Measurements from ENCODE around the gene C1orf232. TPM values are rescaled to one million over a fixed set of nuclear protein-coding genes. Genes with fewer than 3 reads are reported as not detected.

The C1orf232 gene
- total RNA-seq, 4 donors from 2014 or later, result not detected

DNA sequence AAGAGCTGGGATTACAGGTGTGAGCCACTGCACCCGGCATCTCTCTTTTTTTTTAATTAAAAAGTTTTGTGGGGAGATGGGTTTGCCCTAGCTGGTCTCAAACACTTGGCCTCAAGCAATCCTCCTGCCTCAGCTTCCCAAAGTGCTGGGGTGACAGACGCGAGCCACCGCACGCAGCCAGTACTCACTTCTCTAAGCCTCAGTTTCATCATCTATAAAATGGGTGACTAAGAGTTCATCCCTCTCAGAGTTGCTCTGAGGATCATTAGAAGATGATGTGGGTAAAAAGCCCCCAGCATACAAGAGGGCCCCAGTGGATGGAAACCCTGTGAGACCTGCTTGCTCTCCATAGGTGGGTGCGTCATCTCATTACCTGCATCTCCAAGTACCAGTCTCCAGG is 19.1 kb upstream of the C1orf232 start:
- Histone ChIP-seq H3K9me3 (no peaks in the 10 kb centered on the region), H3K27ac (no peak overlapping the region), H3K36me3 (no peaks in the 10 kb centered on the region), H3K4me3 (no peak overlapping the region), H3K4me1 (no peaks in the 10 kb centered on the region), H3K27me3 (no peaks in the 10 kb centered on the region)
- intact Hi-C loops (cut with DNase I; ENCODE audit: low total_unique reads), result no loop called here
- DNase-seq, result no peak
- TF ChIP-seq, protein P1, sequence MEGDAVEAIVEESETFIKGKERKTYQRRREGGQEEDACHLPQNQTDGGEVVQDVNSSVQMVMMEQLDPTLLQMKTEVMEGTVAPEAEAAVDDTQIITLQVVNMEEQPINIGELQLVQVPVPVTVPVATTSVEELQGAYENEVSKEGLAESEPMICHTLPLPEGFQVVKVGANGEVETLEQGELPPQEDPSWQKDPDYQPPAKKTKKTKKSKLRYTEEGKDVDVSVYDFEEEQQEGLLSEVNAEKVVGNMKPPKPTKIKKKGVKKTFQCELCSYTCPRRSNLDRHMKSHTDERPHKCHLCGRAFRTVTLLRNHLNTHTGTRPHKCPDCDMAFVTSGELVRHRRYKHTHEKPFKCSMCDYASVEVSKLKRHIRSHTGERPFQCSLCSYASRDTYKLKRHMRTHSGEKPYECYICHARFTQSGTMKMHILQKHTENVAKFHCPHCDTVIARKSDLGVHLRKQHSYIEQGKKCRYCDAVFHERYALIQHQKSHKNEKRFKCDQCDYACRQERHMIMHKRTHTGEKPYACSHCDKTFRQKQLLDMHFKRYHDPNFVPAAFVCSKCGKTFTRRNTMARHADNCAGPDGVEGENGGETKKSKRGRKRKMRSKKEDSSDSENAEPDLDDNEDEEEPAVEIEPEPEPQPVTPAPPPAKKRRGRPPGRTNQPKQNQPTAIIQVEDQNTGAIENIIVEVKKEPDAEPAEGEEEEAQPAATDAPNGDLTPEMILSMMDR (IDR thresholded peaks at IDR 0.05), result no peak
- TF ChIP-seq POLR2A (IDR thresholded peaks at IDR 0.05), result no peak

DNA sequence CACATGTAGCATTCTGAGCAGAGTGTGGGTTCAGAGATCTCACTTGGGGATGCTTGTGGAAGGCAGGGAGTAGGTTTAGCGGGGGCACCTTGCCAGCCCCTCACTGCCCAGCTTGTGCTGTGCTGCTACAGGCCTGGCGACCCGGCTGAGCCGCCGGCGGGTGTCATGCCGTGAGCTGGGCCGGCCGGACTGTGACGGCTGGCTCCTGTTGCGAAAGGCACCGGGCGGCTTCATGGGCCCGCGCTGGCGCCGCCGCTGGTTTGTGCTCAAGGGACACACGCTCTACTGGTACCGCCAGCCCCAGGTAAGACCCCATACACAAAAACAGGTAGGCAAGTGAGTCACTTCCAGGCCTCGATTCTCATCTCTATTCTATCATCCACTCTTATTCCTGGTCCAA is 16.1 kb upstream of the C1orf232 start:
- H3K36me3 ChIP-seq, result no peaks in the 10 kb centered on the region
- intact Hi-C loops (cut with DNase I; ENCODE audit: low total_unique reads), result no loop called here

DNA sequence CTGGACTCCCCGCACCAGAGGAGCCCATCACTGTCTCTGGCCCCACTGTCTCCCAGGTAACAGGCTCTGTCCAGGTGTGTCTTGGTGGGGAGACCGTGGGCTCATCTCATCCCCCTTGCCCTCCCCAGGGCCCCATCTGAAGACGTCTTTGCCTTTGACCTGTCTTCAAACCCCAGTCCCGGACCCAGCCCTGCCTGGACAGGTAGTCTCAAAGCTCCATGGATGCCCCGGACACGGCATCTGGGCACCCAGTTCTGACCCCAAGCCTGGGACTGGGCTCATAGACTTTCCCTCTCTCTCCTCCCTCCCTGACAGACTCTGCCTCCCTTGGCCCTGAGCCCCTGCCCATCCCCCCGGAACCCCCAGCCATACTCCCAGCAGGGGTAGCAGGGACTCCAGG is 15.3 kb upstream of the C1orf232 start:
- Histone ChIP-seq H3K36me3 (no peaks in the 10 kb centered on the region), H3K27ac (no peak overlapping the region), H3K4me1 (no peaks in the 10 kb centered on the region), H3K4me3 (no peak overlapping the region), H3K9me3 (no peaks in the 10 kb centered on the region), H3K27me3 (no peaks in the 10 kb centered on the region)
- DNase-seq, result no peak
- intact Hi-C loops (cut with DNase I; ENCODE audit: low total_unique reads), result no loop called here
- no peak for TF ChIP-seq POLR2A (IDR thresholded peaks at IDR 0.05)
- TF ChIP-seq, protein P1 (IDR thresholded peaks at IDR 0.05), result no peak

More for the DNA sequence above, 16.1 kb upstream of the C1orf232 start:
- no peak for TF ChIP-seq POLR2A (IDR thresholded peaks at IDR 0.05)
- TF ChIP-seq, protein P1 (IDR thresholded peaks at IDR 0.05), result no peak
- Histone ChIP-seq H3K4me1 (no peaks in the 10 kb centered on the region), H3K4me3 (no peak overlapping the region), H3K9me3 (no peaks in the 10 kb centered on the region), H3K27ac (no peak overlapping the region), H3K27me3 (no peaks in the 10 kb centered on the region)
- no peak for DNase-seq

DNA sequence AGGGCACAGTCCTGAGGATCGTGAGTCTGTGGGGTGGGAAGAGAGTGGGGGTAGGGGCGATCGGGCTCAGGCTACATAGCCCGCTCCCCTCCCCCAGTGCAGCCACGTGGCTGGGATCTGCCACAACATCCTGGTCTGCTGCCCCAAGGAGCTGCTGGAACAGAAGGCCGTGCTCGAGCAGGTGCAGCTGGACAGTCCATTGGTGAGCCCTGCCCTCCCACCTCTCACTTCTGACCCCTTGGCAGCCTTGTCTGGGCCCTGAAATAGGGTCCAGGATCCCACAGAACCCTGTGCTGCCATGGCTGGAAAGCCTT is 13.6 kb upstream of the C1orf232 start:
- DNase-seq, result no peak
- Histone ChIP-seq H3K9me3 (no peaks in the 10 kb centered on the region), H3K4me3 (no peak overlapping the region), H3K36me3 (no peaks in the 10 kb centered on the region), H3K4me1 (no peaks in the 10 kb centered on the region), H3K27ac (no peak overlapping the region), H3K27me3 (no peaks in the 10 kb centered on the region)
- TF ChIP-seq POLR2A (IDR thresholded peaks at IDR 0.05), result no peak
- TF ChIP-seq, protein P1 (IDR thresholded peaks at IDR 0.05), result no peak
- intact Hi-C loops (cut with DNase I; ENCODE audit: low total_unique reads), result no loop called here

DNA sequence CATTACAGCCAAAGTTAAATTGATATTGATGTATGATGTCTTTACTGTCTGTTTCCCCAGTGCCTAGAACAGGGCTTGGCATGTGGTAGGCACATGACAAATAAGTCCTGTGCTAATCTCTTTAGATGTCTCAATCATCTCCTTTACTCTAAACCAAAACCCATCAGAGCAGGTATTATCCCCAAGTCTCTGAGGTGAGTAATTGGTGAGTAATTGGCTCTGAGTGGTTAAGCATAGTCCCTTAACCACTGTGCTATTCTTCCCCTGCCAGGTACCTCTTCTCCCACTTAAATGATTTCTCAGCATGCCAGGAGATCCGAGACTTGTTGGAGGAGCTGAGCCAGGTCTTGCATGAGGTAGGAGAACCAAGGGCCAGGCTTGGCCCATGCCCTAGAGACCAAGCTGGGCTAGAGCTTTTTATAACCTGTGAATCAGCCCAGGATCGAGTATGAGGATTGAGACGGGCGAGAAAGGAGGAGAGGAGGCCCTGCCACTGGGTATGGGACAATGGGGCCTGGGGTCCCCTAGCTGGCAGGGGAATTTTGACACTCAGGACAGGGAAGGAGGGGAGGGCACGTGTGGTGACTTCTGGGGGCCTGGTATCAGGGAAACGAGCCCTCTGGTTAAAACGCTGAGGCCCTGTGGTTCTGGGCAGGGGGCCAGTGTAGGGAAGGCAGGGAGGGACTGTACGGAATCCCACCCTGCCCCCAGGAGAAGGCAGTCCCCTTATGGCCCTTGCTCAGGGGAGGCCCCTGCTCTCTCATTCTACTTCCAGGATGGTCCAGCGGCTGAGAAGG is 13.0 kb upstream of the C1orf232 start:
- intact Hi-C loops (cut with DNase I; ENCODE audit: low total_unique reads), result no loop called here
- H3K4me1 ChIP-seq, result no peaks in the 10 kb centered on the region
- no peak overlapping the region for H3K27ac ChIP-seq
- DNase-seq, result no peak
- no peaks in the 10 kb centered on the region for H3K9me3 ChIP-seq
- no peaks in the 10 kb centered on the region for H3K27me3 ChIP-seq
- no peaks in the 10 kb centered on the region for H3K36me3 ChIP-seq
- TF ChIP-seq, protein P1 (IDR thresholded peaks at IDR 0.05), result no peak
- no peak for TF ChIP-seq POLR2A (IDR thresholded peaks at IDR 0.05)
- H3K4me3 ChIP-seq, result no peak overlapping the region

All from uterus (tissue), 4 donors.